ENCODE data around the gene GGCT.

The GGCT gene

DNA sequence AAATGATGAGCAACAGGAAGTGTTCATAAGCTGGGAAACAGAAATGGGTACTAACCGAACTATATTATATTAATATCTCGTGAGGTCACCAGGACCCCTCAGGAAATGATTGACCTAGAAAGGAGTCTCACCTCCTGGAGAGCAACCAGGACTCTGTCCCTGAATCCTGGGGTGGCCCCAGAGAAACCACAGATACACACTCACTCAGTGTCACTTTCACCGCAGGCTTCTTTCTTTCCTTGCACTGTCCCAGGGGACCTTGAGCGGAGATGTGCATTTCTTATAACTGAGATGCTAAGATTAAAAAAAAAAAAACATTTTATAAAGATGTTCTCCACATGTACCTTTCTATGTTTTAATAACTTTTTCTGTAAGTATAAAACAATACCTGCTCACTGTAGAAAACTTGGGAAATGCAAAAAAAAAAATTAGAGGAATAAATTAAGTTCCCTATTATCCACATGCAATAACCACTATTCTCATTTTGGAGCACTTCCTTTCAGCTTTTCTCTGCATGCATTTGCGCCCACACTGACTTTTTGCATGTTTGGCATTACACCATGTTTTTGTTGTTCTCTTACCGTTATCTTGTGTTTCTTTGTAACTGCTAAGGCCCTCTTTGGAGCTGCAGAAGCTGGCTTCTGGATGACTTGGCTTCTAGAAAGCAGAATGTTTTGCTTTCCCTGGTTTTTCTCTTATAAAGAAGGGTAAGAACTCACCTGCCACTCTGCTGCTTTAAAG is 41.1 kb downstream of the GGCT start:
- no peak for DNase-seq (ENCODE audit: low read depth in 3 of 3)

DNA sequence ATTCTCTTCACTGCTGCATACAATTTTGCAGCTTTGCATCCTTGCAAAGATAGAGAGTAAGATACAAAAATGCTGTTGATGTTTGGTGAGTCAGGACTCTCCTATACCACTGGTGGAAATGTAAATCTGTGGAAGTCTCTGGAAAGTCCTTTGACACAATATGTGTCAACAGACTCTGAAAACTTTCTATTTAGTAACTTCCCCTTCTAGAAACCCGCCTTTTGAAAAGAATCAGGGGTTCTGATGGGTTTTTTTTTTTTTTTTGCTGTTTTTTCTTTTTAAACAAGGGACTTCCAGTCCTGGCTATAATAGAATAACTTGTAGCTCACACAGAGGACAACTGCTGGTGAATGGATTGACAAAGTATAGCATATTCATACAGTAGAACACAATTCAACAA is 42.5 kb downstream of the GGCT start:
- DNase-seq (ENCODE audit: low read depth in 3 of 3), result no peak

DNA sequence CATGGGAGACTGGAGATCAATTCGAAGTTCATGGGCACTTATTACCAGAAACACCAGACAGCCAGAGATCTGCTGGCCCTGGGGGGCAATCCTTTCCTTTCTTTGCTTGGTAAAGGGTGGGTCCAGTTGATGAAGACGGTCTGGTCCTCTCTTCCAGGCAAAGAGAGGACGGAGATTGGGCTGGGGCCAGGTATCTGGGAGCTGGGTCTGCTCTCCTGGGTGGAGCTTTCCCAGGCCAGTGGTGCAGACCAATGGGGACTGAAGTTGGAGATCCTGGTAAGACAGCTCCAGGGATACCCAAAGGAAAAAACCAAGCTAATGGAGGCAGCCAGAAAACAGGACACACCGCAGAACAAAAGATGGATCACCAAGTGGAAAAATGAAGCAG is 44.4 kb downstream of the GGCT start:
- DNase-seq (ENCODE audit: low read depth in 3 of 3), result no peak

DNA sequence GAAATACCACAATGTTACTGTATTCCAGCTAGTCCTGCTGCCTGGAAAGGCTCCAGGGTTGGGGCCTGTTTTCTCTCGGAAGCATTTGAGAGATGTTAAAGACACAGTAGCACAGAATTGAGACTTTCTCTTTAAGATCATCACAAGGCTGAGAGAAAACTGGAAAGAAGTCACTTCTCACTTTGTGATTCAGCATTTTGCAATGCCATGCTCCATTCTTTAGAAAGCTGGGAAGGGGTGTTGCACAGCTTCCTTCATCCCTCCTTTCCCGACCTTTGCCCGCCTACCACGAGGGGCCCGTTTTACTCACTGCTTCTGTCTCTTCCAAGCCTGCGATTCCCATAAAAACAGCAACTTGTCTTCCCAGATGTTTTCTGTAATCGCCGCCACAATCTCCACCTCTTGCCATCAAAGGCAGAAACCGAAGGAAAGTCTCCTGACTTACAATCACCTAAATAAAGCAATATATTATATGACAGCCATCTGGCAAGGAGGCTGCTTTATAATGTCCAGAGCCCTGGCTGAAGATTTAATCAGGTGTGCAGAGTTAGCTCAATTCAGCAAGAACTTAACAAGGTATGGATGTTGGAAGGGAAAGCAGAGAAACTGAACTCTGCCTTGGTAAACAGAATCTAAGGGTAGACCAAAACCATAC is 44.9 kb downstream of the GGCT start:
- DNase-seq (ENCODE audit: low read depth in 3 of 3), result no peak

DNA sequence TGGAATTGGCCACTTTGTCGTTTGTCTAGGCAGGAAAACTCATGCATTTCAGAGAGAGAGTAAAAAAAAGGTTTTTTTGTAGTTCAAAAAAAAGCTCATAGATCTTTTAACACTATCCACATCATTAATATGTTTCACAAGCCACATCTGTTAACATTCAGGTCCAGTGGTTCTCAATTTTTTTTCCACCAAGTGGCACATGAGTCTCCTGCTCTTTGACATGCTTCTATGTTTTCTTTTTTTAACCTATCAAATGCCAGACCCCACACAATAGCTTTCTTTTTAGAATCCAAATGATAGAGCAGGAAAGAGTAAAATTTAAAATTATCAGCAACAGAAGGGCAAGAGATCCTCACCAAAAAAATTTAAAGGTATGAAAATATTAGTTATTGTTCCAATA is 46.3 kb downstream of the GGCT start:
- no peak for DNase-seq (ENCODE audit: low read depth in 3 of 3)

DNA sequence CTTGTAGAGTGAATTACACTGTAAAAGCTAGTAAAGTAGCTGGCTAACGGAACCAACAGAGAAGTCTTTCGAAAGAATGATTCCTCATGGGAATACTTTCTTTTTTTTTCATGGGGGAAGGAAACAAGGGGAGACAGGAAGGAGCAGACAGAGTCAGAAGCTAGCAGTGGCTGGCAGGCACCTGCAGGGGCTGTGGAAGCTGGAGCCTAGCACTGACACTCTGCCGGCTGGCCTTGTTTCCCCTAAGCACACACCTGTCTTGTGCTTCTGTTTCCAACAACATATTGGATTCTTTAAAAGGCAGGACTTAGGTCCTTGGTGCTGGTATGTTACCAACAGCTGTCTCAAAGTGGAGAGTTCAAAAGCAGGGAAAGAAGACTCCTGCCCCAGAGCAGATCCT is 50.7 kb downstream of the GGCT start:
- no peak for DNase-seq (ENCODE audit: low read depth in 3 of 3)

DNA sequence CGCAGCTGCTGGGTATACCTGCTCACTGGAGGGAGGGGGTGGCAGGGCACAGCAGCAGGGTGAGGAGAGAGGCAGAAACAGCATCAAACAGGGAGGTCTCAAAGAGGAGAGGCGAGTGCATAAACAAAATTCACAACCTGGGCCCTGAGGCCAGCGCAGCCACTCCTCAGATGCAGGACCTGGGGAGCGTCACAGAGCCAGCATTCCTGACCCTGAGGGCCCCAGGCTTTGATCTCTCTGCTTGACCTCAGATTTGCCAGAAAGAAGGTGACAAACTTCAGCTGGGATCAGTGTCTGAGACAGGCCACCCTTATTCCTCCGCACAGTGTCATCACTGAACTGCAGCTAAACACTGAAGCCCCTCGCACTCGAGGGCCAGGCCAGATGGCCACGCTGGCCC is 51.6 kb downstream of the GGCT start:
- DNase-seq (ENCODE audit: low read depth in 3 of 3), result no peak

DNA sequence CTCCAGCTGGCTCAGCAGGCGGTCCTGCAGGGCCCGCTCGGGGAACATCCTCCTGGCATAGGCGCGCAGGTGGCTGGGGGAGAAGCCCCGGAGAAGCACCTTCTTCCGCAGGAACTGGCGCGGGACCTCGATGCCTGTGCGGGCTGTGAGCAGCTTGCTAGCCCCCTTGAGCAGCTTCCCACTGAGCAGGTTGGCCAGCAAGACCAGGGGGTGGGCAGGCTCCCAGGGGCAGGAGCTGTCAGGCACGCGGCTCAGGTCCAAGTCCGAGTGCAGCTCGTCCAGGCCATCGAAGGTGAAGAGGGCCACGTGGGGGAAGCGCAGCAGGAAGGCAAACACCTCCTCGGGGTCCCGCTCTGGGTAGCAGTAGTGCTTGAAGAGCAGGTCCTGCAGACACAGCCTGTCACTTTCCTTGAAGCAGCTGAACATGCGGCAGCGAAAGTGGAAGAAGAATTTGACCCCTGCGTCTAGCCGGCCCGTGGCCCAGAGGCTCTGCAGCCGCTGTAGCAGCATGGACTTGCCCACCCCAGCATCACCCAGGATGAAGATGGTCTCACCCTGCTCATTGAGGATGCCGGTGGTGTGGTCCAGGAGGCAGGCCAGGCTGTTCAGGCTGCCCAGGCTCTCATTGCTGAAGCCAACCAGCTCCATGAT is 52.2 kb downstream of the GGCT start:
- no peak for DNase-seq (ENCODE audit: low read depth in 3 of 3)

DNA sequence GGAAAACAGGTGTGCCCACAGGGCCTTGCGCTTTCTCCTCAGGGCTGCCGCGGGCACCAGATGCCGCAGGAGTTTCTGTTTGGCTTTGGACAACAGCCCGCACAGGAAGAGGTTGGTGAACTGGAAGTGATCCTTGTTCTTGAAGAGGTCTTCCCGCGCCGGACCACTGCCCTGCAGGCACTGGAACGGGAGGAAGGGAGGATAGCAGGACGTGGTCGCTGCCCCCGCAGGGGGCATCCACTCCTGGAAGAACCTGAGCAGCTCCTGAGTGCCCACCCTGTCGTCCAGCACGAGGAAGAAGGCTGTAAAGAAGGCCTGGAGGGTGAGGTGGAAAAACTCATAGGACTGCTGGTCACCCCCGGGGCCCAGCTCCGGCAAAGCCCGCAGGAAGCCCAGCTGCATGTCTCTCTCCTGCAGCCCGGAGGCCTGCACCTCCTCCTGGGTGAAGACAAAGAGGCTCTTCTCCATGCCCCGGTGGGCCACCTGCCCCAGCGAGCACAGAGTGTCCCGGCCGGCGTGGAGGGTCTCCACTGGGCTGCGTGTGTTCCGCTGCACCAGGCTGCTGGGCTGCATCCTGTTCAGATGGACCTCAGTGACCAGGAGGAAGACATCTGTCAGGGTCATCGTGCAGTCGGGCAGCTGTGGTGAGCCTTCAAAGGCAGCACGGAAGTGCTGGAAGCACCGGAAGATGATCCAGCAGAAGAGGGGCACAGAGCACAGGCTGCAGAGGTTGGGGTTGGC is 52.9 kb downstream of the GGCT start:
- no peak for DNase-seq (ENCODE audit: low read depth in 3 of 3)

DNA sequence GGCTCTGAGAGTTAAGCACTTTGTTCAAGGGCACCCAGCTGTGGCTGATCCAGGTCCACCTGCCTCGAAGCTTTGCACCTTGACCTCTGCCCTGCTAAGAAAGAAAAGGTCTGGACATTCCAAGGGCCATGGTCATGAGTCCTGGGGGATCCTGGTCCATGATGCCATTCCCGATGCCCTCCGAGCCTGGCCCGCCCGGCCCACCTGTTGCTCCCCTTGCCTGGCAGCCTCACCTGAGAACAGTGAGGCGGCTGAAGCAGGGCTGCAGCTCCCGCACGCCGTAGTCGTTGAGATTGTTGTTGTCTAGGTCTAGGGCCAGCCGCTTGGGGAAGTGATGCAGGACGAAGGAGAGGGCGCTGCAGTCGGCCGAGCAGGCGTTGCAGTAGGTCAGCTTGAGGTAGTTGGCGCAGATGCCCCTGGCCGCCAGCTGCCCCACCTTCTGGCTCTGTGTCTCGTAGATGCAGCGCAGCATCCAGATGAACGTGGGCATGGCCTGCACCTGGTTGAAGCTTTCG is 53.6 kb downstream of the GGCT start:
- DNase-seq (ENCODE audit: low read depth in 3 of 3), result no peak

DNA sequence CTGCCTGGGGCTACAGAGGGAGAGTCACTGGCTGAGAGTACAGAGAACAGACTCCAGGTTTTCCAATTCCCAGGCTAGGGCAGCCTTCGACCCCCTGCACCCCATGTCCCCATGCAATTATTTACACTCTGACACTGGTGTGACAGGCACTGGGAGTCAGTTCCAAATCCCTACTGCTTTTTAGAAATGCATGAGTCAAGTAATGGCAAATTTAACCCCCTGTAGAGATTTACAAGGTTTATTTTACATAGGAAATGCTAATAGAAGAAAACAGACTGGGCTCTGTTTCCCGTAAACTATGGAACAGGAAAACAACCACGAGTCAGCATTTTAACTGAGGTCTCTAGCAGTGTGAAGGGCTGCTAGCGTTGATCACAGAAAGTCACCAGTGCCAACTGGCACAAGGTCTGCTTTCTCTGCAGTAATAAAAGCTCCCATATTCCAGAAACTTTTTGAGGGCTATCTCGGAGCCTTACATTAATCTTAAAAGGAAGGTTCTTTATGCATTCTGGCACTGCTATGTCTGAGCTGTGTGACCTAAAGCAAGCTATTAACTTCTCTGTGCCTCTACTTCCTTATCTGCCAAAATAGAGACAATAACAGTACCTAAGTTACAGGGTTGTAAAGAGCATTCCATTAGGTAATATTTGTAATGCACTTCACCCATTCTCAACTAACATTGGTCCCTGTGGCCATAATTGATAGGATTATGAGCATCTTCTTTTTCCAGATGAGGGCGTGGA is 54.2 kb downstream of the GGCT start:
- DNase-seq (ENCODE audit: low read depth in 3 of 3), result no peak

DNA sequence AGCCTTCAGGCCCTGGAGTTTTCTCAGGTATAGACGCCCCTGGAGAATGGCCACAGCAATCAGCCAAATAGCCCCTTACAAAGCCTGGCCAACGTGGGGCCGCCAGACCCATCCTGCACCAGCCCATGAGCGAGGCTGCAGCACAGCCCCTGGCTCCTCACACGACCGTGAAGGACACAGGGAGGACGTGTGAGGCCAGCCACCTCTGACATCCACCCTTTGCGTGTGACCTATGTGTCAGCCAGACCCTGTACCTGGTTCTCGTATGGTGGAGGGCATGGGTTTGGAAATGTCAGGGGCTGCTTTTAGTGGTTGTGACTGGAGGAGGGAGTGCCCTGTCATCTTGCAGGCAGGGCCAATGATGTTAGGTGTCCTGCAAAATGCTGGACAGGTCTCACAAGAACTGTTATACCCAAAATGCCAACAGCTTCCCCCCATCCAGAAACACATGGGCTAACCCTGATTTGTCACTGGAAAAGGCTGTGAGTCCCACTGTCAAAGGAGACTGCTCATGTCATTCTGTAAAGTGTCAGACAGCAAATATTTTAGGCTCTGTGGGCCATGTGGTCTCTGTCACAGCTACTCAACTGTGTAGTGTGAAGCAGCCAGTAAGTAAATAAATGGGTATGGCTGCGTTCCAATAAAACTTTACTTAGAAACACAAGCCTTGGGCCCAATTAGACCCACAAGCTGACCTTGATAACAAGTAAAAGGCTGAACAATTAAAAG is 56.0 kb downstream of the GGCT start:
- DNase-seq (ENCODE audit: low read depth in 3 of 3), result no peak

DNA sequence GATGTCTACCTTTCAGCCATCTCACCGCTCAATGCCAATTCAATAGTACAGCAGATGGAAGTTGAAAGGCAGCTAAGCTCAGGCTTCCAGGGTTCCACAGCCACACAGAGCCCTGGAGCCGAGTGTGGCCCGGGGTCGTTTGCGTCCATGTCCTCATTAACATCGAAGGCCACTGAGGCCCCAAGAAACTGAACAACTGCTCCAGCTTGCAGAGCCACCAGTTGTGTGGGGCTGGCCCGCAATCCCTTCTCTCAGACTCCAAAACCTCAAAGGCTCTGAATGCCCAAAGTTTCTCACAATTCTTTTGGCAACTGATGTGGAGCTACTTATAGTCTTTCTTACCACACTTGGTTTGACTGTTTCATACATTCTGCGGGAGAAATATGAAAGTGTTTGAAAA is 57.2 kb downstream of the GGCT start:
- DNase-seq (ENCODE audit: low read depth in 3 of 3), result no peak

Measured in stimulated activated CD4-positive, alpha-beta T cell treated with anti-CD3 and anti-CD28 coated beads, TNF-alpha, amount 100 ng/mL, for 4 hours (primary cell).